T-helper 1 cell treated with Interleukin-12 subunit alpha and Interleukin-12 subunit beta and Interleukin-4 antibody, amounts not matched to agents 30 μg/mL and 1 μg/mL, for 36 hours (primary cell): ENCODE measurements around the gene ZBED4.
A peak's percentile ranks its signal among the peaks of the same experiment; 100 is the strongest.
"Not testable (repeated sequence)": the region's sequence is repeated elsewhere in the genome, so short reads cannot be mapped to it uniquely, and the experiment has no call there.

Experiments
- H3K27ac Mint-ChIP-seq: one replicate; pipeline ENCODE4 v1.8.0; 2021; ENCODE audit warnings: mild to moderate bottlenecking, mixed read lengths
- H3K27me3 Mint-ChIP-seq: one replicate; pipeline ENCODE4 v1.8.0; 2021; ENCODE audit warnings: low read depth, mixed read lengths
- H3K36me3 Mint-ChIP-seq: one replicate; pipeline ENCODE4 v1.8.0; 2021; ENCODE audit warnings: low read depth, mixed read lengths
- H3K4me1 Mint-ChIP-seq: one replicate; pipeline ENCODE4 v1.8.0; 2021; ENCODE audit warnings: low read depth, mixed read lengths
- H3K4me3 Mint-ChIP-seq: one replicate; pipeline ENCODE4 v1.8.0; 2021; ENCODE audit warnings: mild to moderate bottlenecking, moderate library complexity, mixed read lengths
- H3K9me3 Mint-ChIP-seq: one replicate; pipeline ENCODE4 v1.8.0; 2021; ENCODE audit warnings: mixed read lengths

Gene ZBED4

DNA sequence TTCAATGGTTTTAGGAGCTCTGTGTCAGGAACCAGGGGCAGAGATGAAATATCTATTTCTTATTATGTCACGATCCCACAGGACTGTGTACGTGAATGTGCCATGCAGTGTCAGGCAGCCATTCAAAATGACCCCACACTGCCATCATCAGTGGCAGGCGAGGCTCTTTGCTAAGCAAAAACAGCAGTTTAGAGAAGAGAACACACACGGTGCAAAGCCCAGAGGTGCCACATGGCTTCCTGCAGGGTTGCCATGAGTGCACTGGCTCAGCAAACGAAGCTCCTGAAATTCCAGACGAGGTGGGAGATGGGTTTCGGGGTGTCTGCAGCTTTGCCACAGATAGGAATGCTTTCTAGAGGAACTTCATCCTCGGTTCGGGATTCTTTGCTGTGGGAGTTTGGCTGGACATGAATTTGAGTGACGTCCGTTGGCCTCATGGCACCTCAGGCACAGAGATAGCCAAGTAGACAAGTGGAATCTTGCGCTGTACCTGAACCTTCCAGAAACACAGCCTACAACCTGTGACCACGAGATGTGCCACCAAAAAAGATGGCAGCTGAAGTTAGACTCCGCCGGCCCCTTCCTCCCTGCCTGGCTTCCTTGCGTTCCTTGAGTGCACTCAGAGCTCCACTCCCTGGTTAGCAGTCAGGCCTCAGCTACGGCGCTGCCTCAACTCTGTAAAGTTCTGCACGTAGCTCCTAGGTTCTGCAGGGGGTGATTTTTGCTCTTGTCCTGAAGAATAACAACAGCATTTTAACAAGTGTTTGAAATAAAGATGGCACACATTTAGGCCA, 7.8 kb upstream of the ZBED4 start:
- no peaks in the 10 kb centered on the region for H3K36me3 Mint-ChIP-seq
- peaks cover 51% of the 10 kb centered on the region for H3K27me3 Mint-ChIP-seq
- no peak overlapping the region for H3K27ac Mint-ChIP-seq
- H3K4me1 Mint-ChIP-seq = peaks cover 7% of the 10 kb centered on the region
- no peaks in the 10 kb centered on the region for H3K9me3 Mint-ChIP-seq
- H3K4me3 Mint-ChIP-seq = no peak overlapping the region

GRCh38 chr22:49847751-49848689, 5.6 kb upstream of the ZBED4 start:
- Mint-ChIP-seq H3K36me3 (no peaks in the 10 kb centered on the region), H3K4me3 (peak overlapping the region; percentile 48), H3K4me1 (peaks cover 17% of the 10 kb centered on the region), H3K27me3 (peaks cover 61% of the 10 kb centered on the region), H3K9me3 (no peaks in the 10 kb centered on the region), H3K27ac (no peak overlapping the region)

GRCh38 chr22:49848690-49849160, 4.9 kb upstream of the ZBED4 start:
- peaks cover 17% of the 10 kb centered on the region for H3K4me1 Mint-ChIP-seq
- H3K9me3 Mint-ChIP-seq = no peaks in the 10 kb centered on the region
- H3K27ac Mint-ChIP-seq = no peak overlapping the region
- no peaks in the 10 kb centered on the region for H3K36me3 Mint-ChIP-seq
- H3K27me3 Mint-ChIP-seq = peaks cover 60% of the 10 kb centered on the region
- H3K4me3 Mint-ChIP-seq = no peak overlapping the region

GRCh38 chr22:49849161-49850020, 4.3 kb upstream of the ZBED4 start:
- Mint-ChIP-seq H3K4me1 (peaks cover 17% of the 10 kb centered on the region), H3K36me3 (no peaks in the 10 kb centered on the region), H3K9me3 (no peaks in the 10 kb centered on the region), H3K27ac (no peak overlapping the region), H3K4me3 (peak overlapping the region; percentile 46), H3K27me3 (peaks cover 57% of the 10 kb centered on the region)

DNA sequence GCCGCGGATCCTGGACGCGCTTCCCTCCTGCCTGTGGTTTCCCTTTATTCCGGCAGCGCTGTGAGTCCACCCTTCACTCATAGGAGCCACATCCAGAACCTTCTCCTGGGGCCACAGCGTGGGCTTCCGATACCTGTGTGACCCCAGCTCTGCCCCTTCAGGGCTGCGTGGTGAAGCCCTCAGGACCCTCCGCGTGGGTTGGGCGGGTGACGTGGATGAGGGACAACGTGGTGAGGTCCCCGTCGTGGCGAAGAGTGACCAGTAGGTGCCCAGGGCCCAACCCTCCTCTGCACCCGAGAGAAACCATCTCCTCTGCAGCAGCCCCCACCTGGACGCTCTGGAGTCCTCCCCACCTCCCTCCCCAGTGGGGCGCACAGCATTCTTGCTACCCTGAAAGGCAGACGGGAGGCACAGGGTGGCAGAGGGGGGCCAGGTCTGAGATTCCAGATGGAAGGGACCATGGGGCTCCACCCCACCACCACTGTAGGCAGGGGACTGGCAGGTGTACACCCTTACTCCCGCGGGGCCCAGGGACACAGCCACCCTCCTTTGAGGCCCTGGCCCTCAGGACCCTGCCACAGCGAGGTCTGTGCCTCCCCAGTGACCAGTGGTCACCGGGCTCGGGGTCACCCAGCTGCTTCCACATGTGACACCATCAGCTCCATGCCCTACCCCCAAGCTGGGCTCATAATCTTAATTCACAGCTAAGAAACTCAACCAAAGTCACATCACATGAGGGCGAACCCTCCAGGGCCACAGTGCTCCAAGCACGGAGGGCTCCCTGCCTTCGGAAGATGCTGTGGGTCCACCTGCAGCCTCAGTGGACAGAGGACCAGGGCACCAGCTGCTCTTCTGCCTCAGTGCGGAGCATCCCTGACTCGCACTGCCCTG, 3.4 kb upstream of the ZBED4 start:
- Mint-ChIP-seq H3K36me3 (no peaks in the 10 kb centered on the region), H3K4me3 (peak overlapping the region; percentile 71), H3K27ac (peak overlapping the region; percentile 20), H3K4me1 (peaks cover 25% of the 10 kb centered on the region), H3K27me3 (peaks cover 49% of the 10 kb centered on the region), H3K9me3 (no peaks in the 10 kb centered on the region)

- Mint-ChIP-seq H3K4me1 (peaks cover 34% of the 10 kb centered on the region), H3K4me3 (peak overlapping the region; percentile 71)
These were observed 2.5 kb upstream of the ZBED4 start for GRCh38 chr22:49850959-49851802.

DNA sequence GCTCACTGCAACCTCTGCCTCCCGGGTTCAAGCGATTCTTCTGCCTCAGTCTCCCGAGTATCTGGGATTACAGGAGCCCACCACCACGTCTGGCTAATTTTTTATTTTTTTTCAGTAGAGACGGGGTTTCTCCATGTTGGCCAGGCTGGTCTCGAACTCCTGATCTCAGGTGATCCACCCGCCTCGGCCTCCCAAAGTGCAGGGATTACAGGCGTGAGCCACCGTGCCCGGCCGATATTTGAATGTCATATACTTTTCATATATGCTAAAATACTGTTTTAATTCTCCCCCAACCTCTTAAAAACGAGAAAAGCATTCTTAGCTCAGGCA, 1.1 kb upstream of the ZBED4 start:
- Mint-ChIP-seq H3K4me1 (peaks cover 34% of the 10 kb centered on the region), H3K27me3 (peaks cover 28% of the 10 kb centered on the region), H3K27ac (peak overlapping the region; percentile 63), H3K4me3 (peak overlapping the region; percentile 63)
- not testable (repeated sequence) for H3K9me3 Mint-ChIP-seq, H3K36me3 Mint-ChIP-seq

More at GRCh38 chr22:49850959-49851802, 2.5 kb upstream of the ZBED4 start:
- no peaks in the 10 kb centered on the region for H3K36me3 Mint-ChIP-seq
- H3K27ac Mint-ChIP-seq = peak overlapping the region; percentile 61
- H3K9me3 Mint-ChIP-seq = no peaks in the 10 kb centered on the region
- H3K27me3 Mint-ChIP-seq = peaks cover 41% of the 10 kb centered on the region

GRCh38 chr22:49853981-49854831, 562 bp downstream of the ZBED4 start:
- H3K36me3 Mint-ChIP-seq = peaks cover 3% of the 10 kb centered on the region
- H3K4me3 Mint-ChIP-seq = peak overlapping the region; percentile 90
- no peaks in the 10 kb centered on the region for H3K9me3 Mint-ChIP-seq
- H3K4me1 Mint-ChIP-seq = peaks cover 37% of the 10 kb centered on the region
- peaks cover 20% of the 10 kb centered on the region for H3K27me3 Mint-ChIP-seq
- peak overlapping the region; percentile 86 for H3K27ac Mint-ChIP-seq

- H3K4me1 Mint-ChIP-seq = peaks cover 37% of the 10 kb centered on the region
- peaks cover 14% of the 10 kb centered on the region for H3K27me3 Mint-ChIP-seq
- H3K9me3 Mint-ChIP-seq = no peaks in the 10 kb centered on the region
- peak overlapping the region; percentile 56 for H3K27ac Mint-ChIP-seq
- peak overlapping the region; percentile 90 for H3K4me3 Mint-ChIP-seq
- peaks cover 3% of the 10 kb centered on the region for H3K36me3 Mint-ChIP-seq
These were observed 1.7 kb downstream of the ZBED4 start for GRCh38 chr22:49855251-49855911.

GRCh38 chr22:49856343-49856742, 2.7 kb downstream of the ZBED4 start:
- H3K9me3 Mint-ChIP-seq = no peaks in the 10 kb centered on the region
- peaks cover 5% of the 10 kb centered on the region for H3K27me3 Mint-ChIP-seq
- H3K27ac Mint-ChIP-seq = no peak overlapping the region
- peaks cover 31% of the 10 kb centered on the region for H3K4me1 Mint-ChIP-seq
- H3K36me3 Mint-ChIP-seq = peaks cover 3% of the 10 kb centered on the region
- no peak overlapping the region for H3K4me3 Mint-ChIP-seq

DNA sequence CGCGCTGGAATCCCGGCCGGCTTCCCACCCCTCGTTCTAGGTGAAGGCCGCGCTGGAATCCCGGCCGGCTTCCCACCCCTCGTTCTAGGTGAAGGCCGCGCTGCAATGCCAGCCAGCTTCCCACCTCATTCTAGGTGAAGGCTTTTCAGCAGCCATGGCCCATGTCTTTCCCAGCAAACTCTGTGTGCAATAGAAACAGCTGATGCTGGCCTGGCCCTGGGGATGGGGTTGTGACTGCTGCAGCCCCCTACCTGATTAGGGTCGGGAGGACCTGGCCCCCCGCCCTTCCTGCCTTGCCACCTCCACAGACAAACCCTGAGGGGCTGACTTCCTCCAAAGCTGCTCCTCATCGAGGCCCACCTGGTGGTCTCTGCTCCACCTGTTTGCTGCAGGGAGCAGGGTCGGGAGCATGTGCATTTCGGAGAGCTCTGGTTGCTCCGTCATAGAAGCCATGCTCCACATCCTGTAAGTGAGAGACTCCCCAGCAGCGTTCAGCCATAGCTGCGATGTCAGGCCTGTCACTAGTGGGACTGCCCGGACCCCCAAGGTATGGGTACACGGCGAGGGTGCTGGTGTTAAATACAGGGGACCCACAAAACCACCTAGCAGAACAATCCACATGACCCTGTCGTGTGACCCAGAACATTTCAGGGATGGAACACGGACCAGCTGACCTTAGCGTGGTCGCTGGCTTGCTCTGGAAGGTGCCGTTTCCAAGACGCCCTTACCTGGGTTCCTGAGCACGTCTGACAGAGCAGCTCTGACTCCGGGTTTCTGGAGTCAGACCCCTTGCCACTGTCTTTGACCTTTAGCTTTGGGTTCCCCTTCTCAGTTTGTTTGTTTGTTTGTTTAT, 3.3 kb downstream of the ZBED4 start:
- H3K36me3 Mint-ChIP-seq = peaks cover 7% of the 10 kb centered on the region
- peak overlapping the region; percentile 15 for H3K27ac Mint-ChIP-seq
- H3K4me1 Mint-ChIP-seq = peaks cover 28% of the 10 kb centered on the region
- no peaks in the 10 kb centered on the region for H3K27me3 Mint-ChIP-seq
- H3K9me3 Mint-ChIP-seq = no peaks in the 10 kb centered on the region
- no peak overlapping the region for H3K4me3 Mint-ChIP-seq
